ENCODE data around the gene AKAP6.

- TF ChIP-seq CTCF (IDR thresholded peaks at IDR 0.05) (no peak), POLR2A (IDR thresholded peaks at IDR 0.05) (no peak), POLR2AphosphoS5 (IDR thresholded peaks at IDR 0.05) (no peak)
Observed at GRCh38 chr14:32706721-32707519, 377.8 kb downstream of the AKAP6 start.
